HG03095 (cell line): Measurements from ENCODE around the gene SERPINF2.
A peak's percentile ranks its signal among the peaks of the same experiment; 100 is the strongest.
"Not testable (repeated sequence)": the region's sequence is repeated elsewhere in the genome, so short reads cannot be mapped to it uniquely, and the experiment has no call there.

ENCODE experiments used
- ATAC-seq: cut with Tn5 transposase; IDR thresholded peaks from one replicate; pipeline ENCODE4 v1.9.1; 2021; ENCODE audit warnings: moderate library complexity; ENCODE audit not compliant: unreplicated experiment

SERPINF2 gene

GRCh38 chr17:1716076-1716911, 26.4 kb upstream of the SERPINF2 start:
- peak; percentile 67 for ATAC-seq

- ATAC-seq = peak; percentile 33
These were observed 25.6 kb upstream of the SERPINF2 start for GRCh38 chr17:1716912-1717695.

DNA sequence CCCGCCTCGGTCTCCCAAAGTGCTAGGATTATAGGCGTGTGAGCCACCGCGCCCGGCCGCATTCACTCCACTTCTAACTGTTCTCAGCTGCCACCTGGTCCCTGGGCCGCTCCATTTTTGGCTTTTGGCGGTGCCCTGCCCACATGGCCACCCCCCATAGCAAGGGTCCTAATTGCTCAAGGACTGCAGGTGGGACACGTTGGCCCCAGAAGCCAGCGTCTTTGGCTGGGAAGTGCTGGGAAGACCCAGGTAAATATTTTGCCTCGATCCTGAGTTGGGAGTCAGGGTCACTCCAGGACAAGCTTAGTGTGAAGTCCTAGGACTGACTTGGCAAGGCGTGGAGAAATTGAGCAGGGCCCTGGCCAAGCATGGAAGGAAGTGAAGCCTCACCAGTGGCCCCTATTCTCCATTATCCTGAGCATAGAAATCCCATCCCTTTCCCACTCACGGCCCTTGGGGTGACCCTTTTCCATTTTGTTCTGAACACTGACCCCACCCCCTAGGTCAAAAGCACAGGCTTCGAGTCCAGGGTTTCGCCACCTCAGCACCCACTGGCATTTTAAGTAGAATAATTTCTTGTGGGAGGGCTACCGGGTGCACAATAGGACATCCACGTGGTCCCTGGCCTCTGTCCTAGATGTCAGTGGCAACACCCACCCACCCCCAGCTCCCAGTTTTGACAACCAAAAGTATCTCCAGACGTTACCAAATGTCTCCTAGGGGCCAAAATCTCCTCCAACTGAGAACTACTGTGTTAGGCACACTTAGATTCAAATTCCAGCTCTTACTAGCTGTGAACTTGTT, 24.1 kb upstream of the SERPINF2 start:
- ATAC-seq = no peak

GRCh38 chr17:1720856-1721386, 21.8 kb upstream of the SERPINF2 start:
- ATAC-seq = no peak

GRCh38 chr17:1722022-1722421, 20.6 kb upstream of the SERPINF2 start:
- not testable (repeated sequence) for ATAC-seq

GRCh38 chr17:1724351-1724868, 18.3 kb upstream of the SERPINF2 start, which contains the start of gene WDR81:
TSS of gene WDR81 (plus strand) at chr17:1724704. CDS start at chr17:1724960, 256 bp downstream.
- ATAC-seq = peak; percentile 43

- peak; percentile 21 for ATAC-seq
These were observed 17.6 kb upstream of the SERPINF2 start for GRCh38 chr17:1724869-1725641.

GRCh38 chr17:1725642-1726511, 16.8 kb upstream of the SERPINF2 start:
- no peak for ATAC-seq

DNA sequence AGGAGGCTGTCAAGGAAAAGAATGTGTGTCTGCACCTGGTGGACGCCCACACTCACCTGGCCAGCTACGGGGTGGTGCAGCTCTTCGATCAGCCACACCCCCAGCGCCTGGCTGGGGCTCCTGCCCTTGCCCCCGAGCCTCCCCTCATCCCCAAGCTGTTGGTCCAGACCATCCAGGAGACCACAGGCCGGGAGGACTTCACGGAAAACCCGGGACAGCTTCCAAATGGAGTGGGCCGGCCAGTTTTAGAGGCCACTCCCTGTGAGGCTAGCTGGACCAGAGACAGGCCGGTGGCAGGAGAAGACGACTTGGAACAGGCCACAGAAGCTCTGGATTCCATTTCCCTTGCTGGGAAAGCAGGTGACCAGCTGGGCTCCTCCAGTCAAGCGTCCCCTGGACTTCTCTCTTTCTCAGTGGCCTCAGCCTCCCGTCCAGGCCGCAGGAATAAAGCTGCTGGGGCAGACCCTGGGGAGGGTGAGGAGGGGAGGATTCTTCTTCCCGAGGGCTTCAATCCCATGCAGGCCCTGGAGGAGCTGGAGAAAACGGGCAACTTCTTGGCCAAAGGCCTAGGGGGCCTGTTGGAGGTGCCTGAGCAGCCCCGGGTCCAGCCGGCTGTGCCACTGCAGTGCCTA, 15.9 kb upstream of the SERPINF2 start:
- no peak for ATAC-seq

DNA sequence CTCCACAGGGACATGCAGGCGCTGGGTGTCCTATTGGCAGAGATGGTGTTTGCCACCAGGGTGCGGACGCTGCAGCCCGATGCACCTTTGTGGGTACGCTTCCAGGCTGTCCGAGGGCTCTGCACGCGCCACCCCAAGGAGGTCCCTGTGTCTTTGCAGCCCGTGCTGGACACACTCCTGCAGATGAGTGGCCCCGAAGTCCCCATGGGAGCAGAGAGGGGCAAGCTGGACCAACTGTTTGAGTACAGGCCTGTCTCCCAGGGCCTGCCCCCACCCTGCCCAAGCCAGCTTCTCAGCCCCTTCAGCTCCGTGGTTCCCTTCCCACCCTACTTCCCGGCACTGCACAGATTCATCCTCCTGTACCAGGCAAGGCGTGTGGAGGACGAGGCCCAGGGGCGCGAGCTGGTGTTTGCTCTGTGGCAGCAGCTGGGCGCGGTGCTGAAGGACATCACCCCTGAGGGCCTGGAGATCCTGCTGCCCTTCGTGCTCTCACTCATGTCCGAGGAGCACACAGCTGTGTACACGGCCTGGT, 15.3 kb upstream of the SERPINF2 start:
- ATAC-seq = no peak

GRCh38 chr17:1727876-1728630, 14.6 kb upstream of the SERPINF2 start:
- no peak for ATAC-seq

DNA sequence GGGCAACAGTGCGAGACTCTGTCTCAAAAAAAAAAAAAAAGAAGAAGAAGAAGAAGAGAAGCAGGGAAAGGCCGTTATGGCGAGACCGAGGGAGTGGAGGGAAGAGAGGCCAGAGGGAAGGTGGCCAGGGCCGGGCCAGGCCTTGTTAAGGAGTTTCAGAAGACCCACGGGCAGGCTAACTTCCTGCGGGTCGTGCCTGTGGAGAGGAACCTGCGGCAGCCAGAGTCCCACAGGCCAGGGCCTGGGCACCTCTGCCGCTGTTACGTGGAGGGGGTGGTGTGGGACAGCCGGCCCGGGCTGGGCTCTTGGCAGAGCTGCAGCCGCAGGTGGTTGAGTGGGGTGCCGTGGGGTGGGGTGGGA, 12.7 kb upstream of the SERPINF2 start:
- no peak for ATAC-seq

DNA sequence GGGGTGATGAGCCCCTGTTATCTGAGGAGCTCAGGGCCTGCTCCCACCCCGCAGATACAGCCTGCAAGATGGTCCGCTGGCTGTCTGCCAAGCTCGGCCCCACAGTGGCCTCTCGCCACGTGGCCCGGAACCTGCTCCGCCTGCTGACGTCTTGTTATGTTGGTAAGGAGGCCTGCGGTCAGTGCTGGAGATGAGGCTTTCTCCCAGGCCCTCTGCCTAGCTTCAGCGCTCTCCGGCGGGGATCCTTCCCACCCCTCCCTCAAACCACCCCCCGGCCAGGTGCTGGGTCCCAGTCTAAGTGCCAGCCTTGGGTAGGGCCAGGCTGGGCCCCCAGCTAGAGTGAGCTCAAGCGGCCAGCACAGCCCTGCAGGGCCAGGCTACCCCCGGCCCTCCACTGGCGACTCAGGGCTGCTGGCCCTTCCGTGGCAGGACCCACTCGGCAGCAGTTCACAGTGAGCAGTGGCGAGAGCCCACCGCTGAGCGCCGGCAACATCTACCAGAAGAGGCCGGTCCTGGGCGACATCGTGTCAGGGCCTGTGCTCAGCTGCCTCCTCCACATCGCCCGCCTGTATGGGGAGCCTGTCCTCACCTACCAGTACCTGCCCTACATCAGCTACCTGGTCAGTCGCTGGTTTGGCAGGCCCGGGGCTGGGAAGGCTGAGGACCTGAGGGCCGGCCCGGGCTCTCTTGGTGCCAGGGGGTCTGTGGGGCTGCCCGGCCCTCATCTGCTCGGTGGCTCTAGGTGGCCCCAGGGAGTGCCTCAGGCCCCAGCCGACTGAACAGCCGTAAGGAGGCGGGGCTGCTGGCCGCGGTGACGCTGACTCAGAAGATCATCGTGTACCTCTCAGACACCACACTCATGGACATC, 12.1 kb upstream of the SERPINF2 start:
- ATAC-seq = no peak

DNA sequence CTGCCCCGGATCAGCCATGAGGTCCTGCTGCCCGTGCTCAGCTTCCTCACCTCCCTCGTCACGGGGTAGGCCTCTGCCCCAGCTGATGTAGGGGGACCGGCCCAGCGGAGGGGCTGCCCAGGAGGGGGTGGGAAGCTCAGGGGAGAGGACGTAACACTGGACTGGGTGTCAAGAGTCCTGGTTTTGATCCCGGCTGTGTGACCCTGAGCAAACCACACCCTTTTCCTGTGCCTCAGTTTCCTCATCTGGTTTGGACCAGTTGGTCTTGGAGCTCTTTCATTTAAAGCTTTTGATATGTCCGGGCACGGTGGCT, 11.5 kb upstream of the SERPINF2 start:
- ATAC-seq = no peak

- no peak for ATAC-seq
These were observed 10.3 kb upstream of the SERPINF2 start for GRCh38 chr17:1732241-1732832.

DNA sequence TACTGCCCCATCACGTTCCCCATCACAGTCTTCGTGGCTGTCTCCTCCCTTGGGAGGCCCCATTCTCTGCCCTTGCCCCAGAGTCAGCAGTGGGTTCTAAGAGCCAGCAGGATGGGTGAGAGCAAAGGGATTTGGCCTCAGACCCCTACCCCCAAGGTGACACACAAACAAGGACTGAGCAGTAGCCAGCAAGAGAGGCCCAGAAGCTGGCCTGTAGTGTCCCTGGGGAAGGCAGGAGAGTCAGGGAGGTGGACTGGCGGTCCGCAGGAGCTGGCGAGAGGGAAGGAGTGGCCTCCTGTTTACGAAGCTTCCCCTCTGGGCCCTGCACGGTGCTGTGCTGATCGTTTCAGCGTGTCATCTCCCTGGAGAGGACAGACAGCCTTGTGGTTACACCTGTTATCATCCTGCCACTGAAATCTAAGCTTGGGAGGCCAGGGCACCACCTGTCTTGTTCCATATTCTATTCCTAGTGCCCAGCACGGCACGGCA, 9.8 kb upstream of the SERPINF2 start:
- no peak for ATAC-seq
